Measurements from ENCODE around the gene HOXB8.
A peak's percentile ranks its signal among the peaks of the same experiment; 100 is the strongest.

- no peak for TF ChIP-seq CTCF (IDR thresholded peaks at IDR 0.05; ENCODE audit: insufficient read depth, low read depth, low read length)
- TF ChIP-seq EZH2 (IDR thresholded peaks at IDR 0.05; ENCODE audit: insufficient read depth, low read length) = peak; percentile 73
Measured at GRCh38 chr17:48625495-48626244, 10.6 kb upstream of the HOXB8 start.

Measured in astrocyte (in vitro differentiated cells and primary cell).